ENCODE data around the gene LDB2.

The LDB2 gene

DNA sequence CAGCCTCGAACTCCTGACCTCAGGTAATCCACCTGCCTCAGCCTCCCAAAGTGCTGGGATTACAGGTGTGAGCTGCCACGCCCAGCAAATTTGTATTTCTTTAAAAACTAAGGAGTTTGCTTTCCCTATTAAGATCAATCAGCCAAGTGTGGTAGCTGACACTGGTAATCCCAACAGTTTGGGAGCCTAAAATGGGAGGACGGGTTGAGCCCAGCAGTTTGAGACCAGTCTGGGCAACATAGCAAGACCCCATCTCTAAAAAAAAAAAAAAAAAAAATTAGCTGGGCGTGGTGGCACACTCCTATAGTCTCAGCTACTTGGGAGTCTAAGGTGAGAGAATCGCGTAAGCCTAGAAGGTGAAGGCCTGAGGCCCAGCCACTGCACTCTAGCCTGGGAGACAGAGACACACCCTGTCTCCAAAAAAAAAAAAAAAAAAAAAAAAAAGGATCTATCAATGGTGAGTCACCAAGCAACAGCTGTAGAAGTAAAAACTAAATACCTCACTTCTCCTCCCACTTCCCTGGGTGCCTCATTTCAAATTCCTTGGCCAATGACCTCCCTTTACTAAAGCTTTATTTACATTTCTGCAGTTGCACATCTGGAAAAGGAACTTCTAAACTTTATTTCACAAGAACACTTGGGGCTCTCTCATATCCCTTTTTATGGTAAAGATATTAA, 54.5 kb downstream of the LDB2 start:
- no peak for DNase-seq

GRCh38 chr4:16838226-16838875, 60.1 kb downstream of the LDB2 start:
- no peak for DNase-seq

GRCh38 chr4:16837475-16837874, 61.0 kb downstream of the LDB2 start:
- no peak for DNase-seq

DNA sequence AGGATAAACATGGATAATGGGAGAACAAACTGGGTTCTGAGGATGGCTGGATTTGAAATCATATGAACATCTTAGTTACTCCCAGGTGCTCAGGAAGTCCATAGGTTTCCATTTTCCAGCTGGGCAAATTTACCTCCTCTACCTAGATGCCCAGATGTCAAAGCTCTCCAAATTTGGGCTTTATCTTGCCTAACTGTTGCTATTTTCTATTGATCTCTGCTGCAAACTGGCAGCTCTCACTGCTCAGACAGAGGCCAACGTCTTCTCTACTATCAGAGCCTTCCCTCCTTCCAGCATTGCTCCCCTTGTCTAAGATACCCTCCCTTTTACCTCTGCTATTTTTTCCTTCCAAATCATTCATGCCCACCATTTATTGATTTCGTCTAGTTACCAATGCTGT, 62.1 kb downstream of the LDB2 start:
- DNase-seq = no peak

GRCh38 chr4:16835597-16836247, 62.7 kb downstream of the LDB2 start:
- DNase-seq = no peak

GRCh38 chr4:16834814-16835213, 63.6 kb downstream of the LDB2 start:
- DNase-seq = no peak

- DNase-seq = no peak
These were observed 64.7 kb downstream of the LDB2 start for GRCh38 chr4:16833722-16834121.

DNA sequence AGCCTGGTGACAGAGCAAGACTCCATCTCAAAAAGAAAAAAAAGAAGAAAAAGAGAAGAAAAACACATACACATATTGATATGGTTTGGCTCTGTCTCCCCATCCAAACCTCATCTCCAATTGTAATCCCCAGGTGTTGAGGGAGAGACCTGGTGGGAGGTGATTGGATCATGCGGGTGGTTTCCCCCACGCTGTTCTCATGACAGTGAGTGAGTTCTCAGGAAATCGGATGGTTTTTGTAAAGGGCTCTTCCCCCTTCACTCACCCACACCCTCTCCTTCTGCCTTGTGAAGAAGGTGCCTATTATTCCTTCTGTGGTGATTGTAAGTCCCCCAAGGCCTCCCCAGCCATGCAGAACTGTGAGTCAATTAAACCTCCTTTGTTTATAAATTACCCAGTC, 68.4 kb downstream of the LDB2 start:
- DNase-seq = no peak

GRCh38 chr4:16827794-16828724, 70.4 kb downstream of the LDB2 start:
- DNase-seq = no peak

DNA sequence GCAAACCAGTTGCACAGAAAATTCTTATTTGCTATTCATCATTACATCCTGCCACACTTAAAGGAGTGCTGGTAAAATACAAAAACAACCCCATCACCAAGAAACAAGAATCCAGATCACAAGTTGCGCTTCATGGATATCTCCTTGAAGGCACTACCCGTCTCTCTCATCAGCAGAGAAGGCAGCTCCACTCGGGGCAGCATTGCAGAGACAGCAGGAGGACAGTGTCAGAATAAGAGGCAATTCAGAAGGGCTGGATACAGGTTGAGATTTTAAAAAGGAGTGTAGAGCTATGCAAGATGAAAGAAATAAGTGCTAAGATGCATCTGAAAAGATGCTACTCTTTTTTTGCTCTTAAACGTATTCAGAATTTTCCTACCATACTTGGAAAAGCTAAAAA, 71.4 kb downstream of the LDB2 start:
- no peak for DNase-seq

GRCh38 chr4:16826406-16826910, 72.0 kb downstream of the LDB2 start:
- DNase-seq = no peak

DNA sequence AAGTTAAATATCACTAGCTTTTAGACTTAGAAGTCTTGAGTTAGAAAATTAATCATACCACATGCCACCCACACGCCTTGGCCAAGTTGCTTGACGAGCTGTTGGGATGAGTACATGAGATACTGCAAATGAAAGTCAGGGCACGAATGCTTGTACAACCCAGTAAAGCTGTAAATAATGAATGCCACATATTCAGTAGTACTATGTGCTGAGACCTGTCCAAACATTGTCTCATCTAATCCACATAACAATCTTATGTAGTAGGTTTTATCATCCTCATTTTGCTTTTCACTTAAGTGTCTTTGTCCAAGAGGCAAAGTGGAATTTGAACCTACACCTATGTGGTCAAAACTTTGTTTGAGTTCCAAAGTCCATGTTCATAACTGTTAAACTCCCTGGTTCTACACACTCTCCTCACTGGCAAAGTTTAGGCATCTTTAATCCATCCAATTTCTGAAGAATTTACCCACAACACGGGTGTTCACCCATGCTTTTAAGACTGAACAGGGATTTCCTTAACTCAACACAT, 74.1 kb downstream of the LDB2 start:
- DNase-seq = no peak

DNA sequence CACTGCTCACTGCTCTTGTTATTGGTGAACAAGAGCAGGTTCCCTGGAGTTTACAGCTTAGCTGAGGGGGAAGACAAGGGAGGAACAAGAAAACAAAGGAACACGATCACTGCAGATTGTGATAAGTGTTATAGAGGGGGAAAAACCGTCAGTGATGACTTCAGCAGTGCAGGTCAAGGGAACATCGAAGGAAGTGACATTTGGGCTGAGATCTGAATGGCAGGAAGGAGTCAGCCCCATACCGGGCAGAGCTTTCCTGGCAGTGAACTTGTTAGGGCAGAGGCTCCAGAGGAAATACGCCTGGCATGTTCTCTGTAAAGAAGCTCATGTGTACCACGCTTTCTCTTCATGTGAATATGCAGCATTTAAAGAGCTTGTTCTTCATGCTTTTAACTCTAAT, 78.1 kb downstream of the LDB2 start:
- DNase-seq = no peak

GRCh38 chr4:16819652-16820051, 78.8 kb downstream of the LDB2 start:
- DNase-seq = no peak

DNA sequence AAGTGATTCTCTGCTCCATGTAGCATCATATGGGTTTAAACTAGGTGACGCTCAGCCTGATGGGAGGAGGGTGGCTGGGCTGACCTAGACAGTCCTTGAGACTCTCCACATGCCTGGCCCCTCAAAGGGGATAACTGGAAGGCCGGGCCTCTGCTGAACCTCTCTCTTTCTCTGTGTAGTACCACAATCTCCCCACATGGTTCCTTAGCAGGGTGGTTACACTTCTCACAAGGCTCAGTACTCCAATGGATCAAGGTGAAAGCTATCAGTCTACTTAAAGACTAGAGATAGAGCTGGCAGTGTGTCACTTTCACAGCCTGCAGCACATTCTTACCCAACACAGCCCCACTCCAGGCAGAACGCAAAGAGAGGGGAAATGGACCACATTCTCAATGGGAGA, 80.4 kb downstream of the LDB2 start:
- no peak for DNase-seq

DNA sequence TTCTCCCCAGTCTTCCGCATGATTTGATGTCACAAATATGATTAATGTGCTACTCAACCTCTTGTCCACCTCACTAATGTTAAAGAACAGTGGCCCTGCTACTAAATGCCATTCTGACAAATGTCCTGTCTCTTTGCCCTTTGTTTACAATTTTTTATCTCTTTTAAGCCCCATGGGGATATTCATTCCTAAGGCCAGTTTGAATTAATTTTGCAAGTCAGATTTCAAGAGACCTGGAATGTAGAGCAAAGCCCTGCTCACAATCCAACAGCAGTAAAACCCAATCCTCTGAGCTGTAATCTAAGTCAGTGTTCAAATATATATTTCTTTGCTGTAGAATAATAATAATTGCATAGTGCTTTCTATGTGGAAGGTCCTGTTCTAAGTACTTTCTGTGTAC, 81.2 kb downstream of the LDB2 start:
- no peak for DNase-seq

- no peak for DNase-seq
These were observed 84.1 kb downstream of the LDB2 start for GRCh38 chr4:16814361-16814760.

DNA sequence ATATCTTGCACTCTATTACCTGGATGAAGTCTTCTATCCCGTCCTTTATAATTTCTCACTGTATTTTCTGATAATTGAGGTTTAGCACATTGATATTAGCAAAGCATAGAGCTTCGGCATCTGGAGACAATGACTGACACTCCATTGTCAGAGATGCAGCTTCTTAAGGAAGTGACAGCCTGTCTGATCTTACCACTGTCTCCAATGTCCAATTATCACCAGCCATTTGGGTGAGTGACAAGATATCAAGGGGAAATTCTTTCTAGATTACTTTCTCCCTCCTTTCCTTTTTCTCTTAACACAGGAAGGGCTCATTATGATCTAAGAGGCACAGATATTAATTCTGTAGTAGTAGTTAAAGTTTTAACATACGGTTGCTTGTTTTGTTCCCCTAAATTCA, 86.4 kb downstream of the LDB2 start:
- DNase-seq = no peak

DNA sequence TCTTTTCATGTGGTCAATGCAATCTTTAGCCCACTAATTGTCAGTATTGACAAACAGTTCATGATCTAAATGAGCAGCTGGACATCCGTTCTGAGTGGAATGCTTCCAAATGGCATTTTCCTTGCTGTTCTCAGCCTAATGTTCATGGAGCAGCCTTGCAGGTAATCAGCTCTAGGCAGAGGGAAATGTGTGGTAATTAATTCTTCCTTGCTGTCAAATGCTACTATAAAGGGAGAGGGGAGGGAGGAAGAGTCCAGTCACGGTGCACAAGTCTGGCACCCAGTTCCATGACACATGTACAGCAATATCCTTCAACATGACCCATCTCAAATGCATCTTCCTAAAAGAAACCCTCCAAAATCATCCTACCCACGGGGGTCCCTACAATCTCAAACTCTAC, 88.5 kb downstream of the LDB2 start:
- no peak for DNase-seq

GRCh38 chr4:16809064-16809463, 89.4 kb downstream of the LDB2 start:
- DNase-seq = no peak

DNA sequence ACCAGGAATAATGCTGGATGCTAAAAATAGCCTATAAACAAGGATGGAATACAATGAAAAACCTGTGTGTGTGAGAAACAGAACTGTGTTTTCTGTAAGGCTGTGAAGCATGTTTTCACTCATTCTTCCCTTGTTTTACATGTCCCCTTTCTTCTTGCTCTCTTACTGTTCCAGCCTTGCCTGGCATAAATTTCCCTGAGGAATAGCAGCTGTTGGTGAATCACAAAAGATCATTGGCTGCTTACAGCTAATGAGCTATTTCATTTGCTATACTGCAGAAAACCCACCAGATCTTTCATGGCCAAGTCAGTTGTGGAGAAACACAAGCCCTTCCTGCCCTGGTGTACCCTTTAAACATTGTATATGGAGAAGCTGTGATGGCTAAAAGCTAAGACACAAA, 91.1 kb downstream of the LDB2 start:
- no peak for DNase-seq

DNA sequence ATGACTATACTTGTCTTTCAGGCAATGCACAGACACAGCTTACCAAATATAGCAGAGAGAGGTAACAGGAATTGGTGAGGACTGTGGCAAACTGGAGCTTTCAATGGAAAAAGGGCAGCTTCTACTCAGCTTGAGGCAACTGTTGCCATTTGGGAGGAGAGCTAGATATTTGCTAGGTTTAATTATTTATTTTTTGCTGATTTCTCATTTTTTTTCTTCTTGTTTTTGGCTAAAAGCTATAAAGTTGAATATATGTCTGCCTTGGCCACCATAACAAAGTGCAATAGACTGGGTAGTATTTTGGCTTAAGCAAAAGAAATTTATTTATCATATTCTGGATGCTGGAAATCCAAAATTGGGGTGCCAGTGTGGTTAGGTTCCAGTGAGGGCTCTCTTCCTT, 93.9 kb downstream of the LDB2 start:
- no peak for DNase-seq

GRCh38 chr4:16802044-16802443, 96.4 kb downstream of the LDB2 start:
- no peak for DNase-seq

Measured in central memory CD4-positive, alpha-beta T cell (primary cell).